Pancreas (tissue), 10 donors: ENCODE results near the gene ALLC. TPM values are rescaled to one million over a fixed set of nuclear protein-coding genes. Genes with fewer than 3 reads are reported as not detected.

Experiments used
- ATAC-seq, 4 donors: fragments of 200-7000 bp; cut with Tn5 transposase; one replicate each; pipeline versions ENCODE4 v1.8.0 to v1.9.1; 2020; ENCODE audit warnings: mild to moderate bottlenecking in 4 of 4, moderate library complexity in 4 of 4
- DNase-seq, 6 donors: peaks; one replicate each; pipeline ENCODE4 v3.0.0-alpha.2; 2020
- FAIRE-seq: peaks from 2 replicates; lab custom pipeline; 2012; peaks lifted over from hg19 to GRCh38; lab: Jason Lieb, UNC
- H3K27ac ChIP-seq, 4 donors: fragments of 200-600 bp; sonication (generic); 1 replicate in 3 of 4; 2 replicates in 1 of 4; pipeline versions ENCODE4 v1.5.0 to v1.8.0; 2020
- H3K27me3 ChIP-seq, 4 donors: fragments of 200-600 bp; one replicate each; pipeline ENCODE4 v1.8.0; 2021
- H3K36me3 ChIP-seq, 3 donors: fragments of 200-600 bp; sonication (generic) in 1 of 3; one replicate each; pipeline versions ENCODE4 v1.5.0 to v1.8.0; 2020 to 2021
- H3K4me1 ChIP-seq, 3 donors: fragments of 200-600 bp; one replicate each; pipeline ENCODE4 v1.8.0; 2021
- H3K4me3 ChIP-seq, 4 donors: fragments of 200-600 bp; sonication (generic) in 2 of 4; one replicate each; pipeline versions ENCODE4 v1.5.0 to v1.8.0; 2020 to 2021
- H3K9me3 ChIP-seq, 4 donors: fragments of 200-600 bp; one replicate each; pipeline ENCODE4 v1.8.0; 2021
- CTCF ChIP-seq, 4 donors: fragments of 200-600 bp; sonication (generic) in 3 of 4; IDR thresholded peaks; one replicate each; pipeline versions ENCODE4 v1.5.0 to v1.8.0; 2021; ENCODE audit warnings: antibody characterized with exemption in 4 of 4
- WGBS, 2 donors: extraction: QIAGEN DNeasy Blood & Tissue Kit; methylation state at CpG; one replicate each; pipeline ENCODE4 v1.1.7; 2013; 5-methylcytosine and 5-hydroxymethylcytosine counted together
- intact Hi-C, 3 donors: fragments of 100-400 bp; cut with DNase I; formaldehyde crosslinking; loops; one replicate each; pipeline versions ENCODE4 v1.11.1 to v1.14.2; 2022
- polyA plus RNA-seq, 2 donors: library from polyadenylated mRNA; stranded (reverse); fragments of 200-250 nt; gene quantifications; one replicate each; pipeline ENCODE4 v1.2.3, GENCODE V29; 2013
- total RNA-seq, 6 donors: library from RNA; stranded (reverse); fragmentation: NEBNext Ultra II Directional in 4 of 6; extraction: Animal tissue kit (Norgen Biotek cat#: 25700) in 4 of 6; gene quantifications; one replicate each; pipeline versions ENCODE4 v1.2.1 to v1.2.4, GENCODE V29; 2021 to 2023
- donor health status: healthy with polysubstance abuse.
- donor health status: DM: no; HTN: no; CAD: no; lungs with moderate emphysema.
- donor health status: DM: no; HTN: no; CAD: no.
- donor health status: control.
- donor health status: control.
- donor health status: Bipolar disorder and iron deficiency.
- donor health status: DM: yes; HTN: yes; CAD: no.
- donor health status: DM: no; HTN: no; CAD: no.
- donor health status: DM: no; HTN: no; CAD: no.
- donor health status: DM: yes; HTN: yes; CAD: no.

The ALLC gene
- total and polyA plus RNA-seq, 8 donors, result 0.68 to 0.75 TPM; not detected in 6

- intact Hi-C loops, result no loop called here
- WGBS, 2 donors, result 75 to 93% methylated on average over 3 of the region's 3 CpGs
- no peak for ATAC-seq
- Histone ChIP-seq H3K4me1 (no peaks in the 10 kb centered on the region), H3K4me3 (no peak overlapping the region), H3K27ac (no peak overlapping the region), H3K9me3 (no peaks in the 10 kb centered on the region), H3K27me3 (peaks cover 0 to 6% (median 1%) of the 10 kb centered on the region in 4 donors), H3K36me3 (no peaks in the 10 kb centered on the region)
- no peak for FAIRE-seq
- no peak for TF ChIP-seq CTCF (IDR thresholded peaks at IDR 0.05)
- no peak for DNase-seq
These were observed 38.5 kb downstream of the ALLC start for GRCh38 chr2:3696545-3696944.

DNA sequence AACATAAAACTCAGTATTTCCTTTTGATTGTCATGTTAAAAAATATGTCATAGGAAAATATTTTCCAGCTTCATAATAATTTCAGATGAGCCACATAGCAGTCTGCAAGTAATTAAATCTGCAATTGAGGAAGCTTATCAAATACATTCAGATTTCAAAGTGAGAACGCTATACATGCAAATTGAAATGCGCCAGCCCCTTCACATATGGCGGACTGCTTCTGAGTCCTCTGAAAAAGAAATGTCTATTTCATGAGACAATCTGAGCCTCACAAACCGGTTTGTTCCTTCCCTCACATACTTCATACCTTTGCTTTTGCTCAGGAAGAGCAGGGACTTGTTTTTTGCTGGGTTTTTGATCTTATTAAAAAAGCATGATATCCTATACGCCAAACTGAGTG lies 43.1 kb downstream of the ALLC start:
- FAIRE-seq, result no peak

DNA sequence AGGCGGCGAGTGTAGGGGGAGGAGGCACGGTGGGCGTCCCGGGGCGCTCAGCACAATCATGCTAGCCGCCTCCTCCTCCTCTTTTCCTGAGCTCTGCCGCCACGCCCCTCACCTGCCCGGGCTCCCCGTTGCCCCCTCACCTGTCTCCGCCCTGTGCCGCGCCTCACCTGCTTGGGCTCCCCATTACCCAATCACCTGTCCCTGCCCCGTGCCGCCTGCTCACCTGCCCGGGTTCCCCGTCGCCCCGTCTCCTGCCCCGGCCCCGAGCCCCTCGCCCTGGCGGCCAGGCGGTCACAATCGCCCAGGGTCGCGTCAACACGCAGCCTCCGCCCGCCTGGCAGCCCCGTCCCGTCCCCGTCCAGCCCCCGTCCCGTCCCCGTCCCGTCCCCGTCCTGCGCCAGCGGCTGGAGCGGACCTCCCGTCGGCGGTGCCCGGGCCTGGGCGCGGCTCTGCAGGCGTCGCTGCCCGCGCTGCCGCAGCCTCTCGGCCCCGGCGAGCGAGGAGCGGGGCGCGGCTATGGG lies 45.3 kb downstream of the ALLC start, which contains the start of gene DCDC2C:
Gene DCDC2C (plus strand): TSS at position 340 of the 521 bp plus-strand sequence. CDS start 177 bp downstream, at position 517.
- DNase-seq, result peak in 1 of 6 donors; percentile 73
- H3K4me3 ChIP-seq, result no peak within 1 kb of the TSS
- no peaks in the 10 kb centered on the region for H3K4me1 ChIP-seq
- TF ChIP-seq CTCF (IDR thresholded peaks at IDR 0.05), result no peak
- H3K27ac ChIP-seq, result no peak within 1 kb of the TSS
- no peak for FAIRE-seq
- H3K9me3 ChIP-seq, result no peaks in the 10 kb centered on the region
- peaks cover 0 to 17% (median 0%) of the 10 kb centered on the region in 4 donors for H3K27me3 ChIP-seq
- no peak for ATAC-seq
- intact Hi-C loops, result no loop called here
- no peaks in the 10 kb centered on the region for H3K36me3 ChIP-seq
- 5% methylated on average over 38 to 60 of the region's 60 CpGs for WGBS, 2 donors

More for the DNA sequence above, 43.1 kb downstream of the ALLC start:
- 73 to 76% methylated on average over 5 of the region's 5 CpGs for WGBS, 2 donors
- Histone ChIP-seq H3K4me3 (no peak overlapping the region), H3K36me3 (no peaks in the 10 kb centered on the region), H3K4me1 (no peaks in the 10 kb centered on the region), H3K27me3 (peaks cover 0 to 17% (median 0%) of the 10 kb centered on the region in 4 donors), H3K9me3 (no peaks in the 10 kb centered on the region), H3K27ac (no peak overlapping the region)
- TF ChIP-seq CTCF (IDR thresholded peaks at IDR 0.05), result no peak
- DNase-seq (no peak), ATAC-seq (no peak)
- intact Hi-C loops, result no loop called here

- no peak for TF ChIP-seq CTCF (IDR thresholded peaks at IDR 0.05)
- H3K36me3 ChIP-seq, result no peaks in the 10 kb centered on the region
- FAIRE-seq (no peak), ATAC-seq (no peak), DNase-seq (peak in 1 of 6 donors; percentile 63)
- no peaks in the 10 kb centered on the region for H3K4me1 ChIP-seq
- intact Hi-C loops, result no loop called here
- no peak overlapping the region for H3K27ac ChIP-seq
- H3K9me3 ChIP-seq, result no peaks in the 10 kb centered on the region
- H3K27me3 ChIP-seq, result peaks cover 0 to 21% (median 0%) of the 10 kb centered on the region in 4 donors
- 18 to 25% methylated on average over 38 to 73 of the region's 73 CpGs for WGBS, 2 donors
- no peak overlapping the region for H3K4me3 ChIP-seq
These were observed 45.9 kb downstream of the ALLC start for GRCh38 chr2:3703757-3704355.

DNA sequence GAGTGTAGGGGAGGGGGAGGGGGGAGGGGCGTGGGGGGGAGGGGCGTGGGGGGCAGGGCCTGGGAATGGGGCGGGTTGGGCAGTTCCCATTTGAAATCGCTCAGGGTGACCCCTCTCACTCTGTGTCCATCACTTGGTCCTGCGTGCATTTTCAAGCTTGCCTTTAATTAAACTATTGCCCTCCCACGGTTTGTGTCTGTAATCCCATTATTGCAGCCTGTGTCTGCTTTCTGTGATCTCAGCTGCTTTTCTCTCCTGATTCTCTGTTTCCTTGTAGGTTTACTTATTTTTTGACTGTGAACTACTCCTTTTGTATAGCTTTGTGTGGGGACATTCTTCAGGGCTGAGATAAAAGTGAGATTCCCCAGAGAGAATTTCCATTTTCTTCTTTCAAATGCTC lies 46.7 kb downstream of the ALLC start:
- FAIRE-seq (no peak), DNase-seq (no peak), ATAC-seq (no peak)
- Histone ChIP-seq H3K27me3 (peaks cover 0 to 23% (median 0%) of the 10 kb centered on the region in 4 donors), H3K4me3 (no peak overlapping the region), H3K4me1 (no peaks in the 10 kb centered on the region), H3K9me3 (no peaks in the 10 kb centered on the region), H3K36me3 (no peaks in the 10 kb centered on the region), H3K27ac (no peak overlapping the region)
- intact Hi-C loops, result no loop called here
- 33 to 44% methylated on average over 4 of the region's 6 CpGs for WGBS, 2 donors
- TF ChIP-seq CTCF (IDR thresholded peaks at IDR 0.05), result no peak
